ENCODE data around the gene OR52H1.

OR52H1 gene

DNA sequence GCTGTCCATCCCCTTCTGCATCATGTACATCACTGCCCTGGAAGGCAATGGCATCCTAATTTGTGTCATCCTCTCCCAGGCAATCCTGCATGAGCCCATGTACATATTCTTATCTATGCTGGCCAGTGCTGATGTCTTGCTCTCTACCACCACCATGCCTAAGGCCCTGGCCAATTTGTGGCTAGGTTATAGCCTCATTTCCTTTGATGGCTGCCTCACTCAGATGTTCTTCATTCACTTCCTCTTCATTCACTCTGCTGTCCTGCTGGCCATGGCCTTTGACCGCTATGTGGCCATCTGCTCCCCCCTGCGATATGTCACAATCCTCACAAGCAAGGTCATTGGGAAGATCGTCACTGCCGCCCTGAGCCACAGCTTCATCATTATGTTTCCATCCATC is 32.7 kb upstream of the OR52H1 start:
- in situ Hi-C loops (cut with MboI; ENCODE audit: low sequenced_read_pairs, unreplicated experiment) = no loop called here
- no peak for DNase-seq (ENCODE audit: low spot score)
- TF ChIP-seq, protein P1, sequence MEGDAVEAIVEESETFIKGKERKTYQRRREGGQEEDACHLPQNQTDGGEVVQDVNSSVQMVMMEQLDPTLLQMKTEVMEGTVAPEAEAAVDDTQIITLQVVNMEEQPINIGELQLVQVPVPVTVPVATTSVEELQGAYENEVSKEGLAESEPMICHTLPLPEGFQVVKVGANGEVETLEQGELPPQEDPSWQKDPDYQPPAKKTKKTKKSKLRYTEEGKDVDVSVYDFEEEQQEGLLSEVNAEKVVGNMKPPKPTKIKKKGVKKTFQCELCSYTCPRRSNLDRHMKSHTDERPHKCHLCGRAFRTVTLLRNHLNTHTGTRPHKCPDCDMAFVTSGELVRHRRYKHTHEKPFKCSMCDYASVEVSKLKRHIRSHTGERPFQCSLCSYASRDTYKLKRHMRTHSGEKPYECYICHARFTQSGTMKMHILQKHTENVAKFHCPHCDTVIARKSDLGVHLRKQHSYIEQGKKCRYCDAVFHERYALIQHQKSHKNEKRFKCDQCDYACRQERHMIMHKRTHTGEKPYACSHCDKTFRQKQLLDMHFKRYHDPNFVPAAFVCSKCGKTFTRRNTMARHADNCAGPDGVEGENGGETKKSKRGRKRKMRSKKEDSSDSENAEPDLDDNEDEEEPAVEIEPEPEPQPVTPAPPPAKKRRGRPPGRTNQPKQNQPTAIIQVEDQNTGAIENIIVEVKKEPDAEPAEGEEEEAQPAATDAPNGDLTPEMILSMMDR (IDR thresholded peaks at IDR 0.05; ENCODE audit: borderline replicate concordance, control extremely low read depth, extremely low read depth, insufficient read depth, missing control alignments) = no peak

DNA sequence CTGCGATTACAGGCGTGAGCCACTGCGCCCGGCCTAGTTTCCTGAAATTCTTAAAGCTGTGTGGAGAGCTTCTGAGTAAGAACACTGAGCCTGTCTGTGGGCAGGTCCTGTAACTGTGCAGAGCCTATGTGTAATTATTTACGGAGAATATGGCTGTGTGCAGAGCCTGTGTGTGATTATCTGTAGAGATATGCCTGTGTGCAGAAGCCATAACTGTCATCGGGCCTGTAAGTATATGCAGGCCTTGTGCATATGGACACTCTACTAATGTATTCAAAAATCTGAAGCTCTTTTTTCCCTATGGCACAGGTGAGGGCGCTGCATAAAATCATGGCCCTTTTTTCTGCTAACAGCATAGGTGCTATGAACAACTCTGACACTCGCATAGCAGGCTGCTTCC is 32.2 kb upstream of the OR52H1 start, which contains the start of gene OR52B6:
Gene OR52B6, plus strand, starts transcription at position 301 of the 400 bp plus-strand sequence. Its CDS starts 0 bp downstream, at position 301.
- in situ Hi-C loops (cut with MboI; ENCODE audit: low sequenced_read_pairs, unreplicated experiment) = no loop called here
- DNase-seq (ENCODE audit: low spot score) = no peak
- TF ChIP-seq, protein P1 (IDR thresholded peaks at IDR 0.05; ENCODE audit: borderline replicate concordance, control extremely low read depth, extremely low read depth, insufficient read depth, missing control alignments) = no peak

DNA sequence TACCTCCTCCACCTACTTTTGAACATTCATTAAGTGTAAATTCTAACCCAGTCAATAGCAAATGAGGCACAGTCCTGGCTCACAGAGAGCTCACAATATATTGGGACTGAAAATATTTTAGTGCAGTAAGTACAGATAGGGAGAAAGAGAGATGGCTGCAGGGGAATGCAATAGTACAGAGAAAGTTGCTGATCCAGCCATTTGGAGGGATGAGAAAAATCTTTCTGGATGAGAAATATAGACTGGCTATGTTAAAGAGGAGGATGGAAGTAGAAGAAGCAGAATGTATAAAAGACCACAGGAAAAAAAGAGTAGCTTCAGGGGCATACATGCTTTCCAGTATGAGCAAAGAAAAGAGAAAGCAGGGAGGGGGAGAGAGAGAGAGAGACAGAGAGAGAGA is 28.8 kb upstream of the OR52H1 start:
- in situ Hi-C loops (cut with MboI; ENCODE audit: low sequenced_read_pairs, unreplicated experiment) = no loop called here
- TF ChIP-seq, protein P1 (IDR thresholded peaks at IDR 0.05; ENCODE audit: borderline replicate concordance, control extremely low read depth, extremely low read depth, insufficient read depth, missing control alignments) = no peak
- DNase-seq (ENCODE audit: low spot score) = no peak

DNA sequence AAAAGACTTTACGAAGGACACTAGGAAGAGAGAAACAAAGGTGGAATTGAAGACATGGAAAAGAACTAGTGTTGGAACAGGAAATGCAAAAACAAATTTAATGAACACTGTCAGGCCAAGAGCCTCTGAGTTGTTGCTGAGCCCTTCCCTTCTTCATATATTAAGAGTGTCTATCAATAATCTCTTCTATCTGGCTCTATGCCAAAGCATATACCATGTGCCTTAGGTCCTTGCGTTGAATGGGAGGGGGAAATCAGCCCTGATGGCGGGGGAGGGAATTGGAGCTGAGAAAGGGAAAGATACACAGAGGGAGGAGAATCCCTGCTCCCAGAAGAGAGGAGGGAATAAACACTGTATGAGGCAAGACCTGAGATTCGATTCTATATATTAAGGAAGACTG is 26.8 kb upstream of the OR52H1 start:
- TF ChIP-seq, protein P1 (IDR thresholded peaks at IDR 0.05; ENCODE audit: borderline replicate concordance, control extremely low read depth, extremely low read depth, insufficient read depth, missing control alignments) = no peak
- in situ Hi-C loops (cut with MboI; ENCODE audit: low sequenced_read_pairs, unreplicated experiment) = no loop called here

DNA sequence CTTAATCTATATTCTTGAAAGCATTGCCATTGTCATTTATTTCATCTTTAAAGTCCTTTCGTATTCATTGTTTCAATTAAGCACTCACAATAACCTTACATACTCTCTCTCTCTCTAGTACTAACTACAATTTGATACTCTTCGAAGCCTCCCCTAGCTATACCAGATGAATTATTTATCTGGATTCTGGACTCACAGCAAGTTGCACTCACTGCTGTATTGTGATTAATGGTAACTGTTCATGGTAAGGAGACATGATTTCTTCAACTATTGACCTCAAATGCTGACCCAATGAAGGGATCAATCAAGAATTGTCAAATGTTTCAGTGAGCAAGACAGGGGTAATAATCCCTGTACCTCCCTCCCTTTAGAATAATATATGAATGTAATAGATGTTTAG is 26.3 kb upstream of the OR52H1 start:
- TF ChIP-seq, protein P1 (IDR thresholded peaks at IDR 0.05; ENCODE audit: borderline replicate concordance, control extremely low read depth, extremely low read depth, insufficient read depth, missing control alignments) = no peak
- DNase-seq (ENCODE audit: low spot score) = no peak
- in situ Hi-C loops (cut with MboI; ENCODE audit: low sequenced_read_pairs, unreplicated experiment) = no loop called here

More for the DNA sequence above, 26.8 kb upstream of the OR52H1 start:
- DNase-seq (ENCODE audit: low spot score) = no peak

DNA sequence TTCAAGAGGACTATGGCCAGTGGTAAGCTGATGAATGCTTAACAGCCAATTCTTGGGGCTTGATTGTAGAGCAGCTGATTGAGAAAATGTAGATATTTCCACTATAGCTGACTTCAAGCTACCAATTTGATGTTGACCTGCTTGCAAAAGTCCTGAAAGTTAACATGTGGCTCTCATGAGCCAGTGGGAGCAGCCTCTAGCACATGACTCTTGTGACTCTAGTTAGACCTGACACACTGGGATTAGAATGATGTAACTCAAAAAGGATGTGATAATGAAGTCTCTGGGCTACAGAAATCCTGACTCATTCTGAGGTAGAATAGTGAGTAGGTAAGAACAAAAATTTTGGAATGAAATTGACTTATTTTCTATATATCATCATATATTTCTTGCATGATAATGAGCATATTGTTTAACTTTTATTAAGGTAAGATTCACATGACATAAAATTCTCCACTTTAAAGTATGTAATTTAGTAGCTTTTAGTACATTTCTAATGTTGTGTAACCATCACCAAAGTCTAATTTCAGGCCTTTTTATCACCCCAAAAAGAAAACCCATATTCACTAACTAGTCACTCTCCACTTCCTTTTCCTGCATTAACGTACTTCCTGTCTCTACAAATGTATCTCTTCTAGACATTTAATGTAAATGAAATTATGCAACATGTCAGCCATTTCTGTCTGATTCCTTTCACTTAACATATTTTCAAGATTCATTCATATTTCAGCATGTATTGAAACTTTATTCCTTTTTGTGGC is 16.1 kb upstream of the OR52H1 start:
- no peak for DNase-seq (ENCODE audit: low spot score)
- TF ChIP-seq, protein P1 (IDR thresholded peaks at IDR 0.05; ENCODE audit: borderline replicate concordance, control extremely low read depth, extremely low read depth, insufficient read depth, missing control alignments) = no peak
- in situ Hi-C loops (cut with MboI; ENCODE audit: low sequenced_read_pairs, unreplicated experiment) = no loop called here

Data from GM13976 (cell line).